ENCODE data around the gene FAM3A. TPM values are rescaled to one million over a fixed set of nuclear protein-coding genes. Genes with fewer than 3 reads are reported as not detected.

Gene FAM3A
- total and polyA plus RNA-seq, 2 experiments from 2014 or later = 35.7 to 43.6 TPM

GRCh38 chrX:154534526-154535322 lies 18.7 kb upstream of the FAM3A start:
- H3K4me2 ChIP-seq (ENCODE audit: unreplicated experiment) = no peak overlapping the region
- H3K4me1 ChIP-seq (ENCODE audit: insufficient read depth) = no peaks in the 10 kb centered on the region
- WGBS, 2 experiments (ENCODE audit: low coverage in 1 of 2, low lambda C conversion rate in 2 of 2, missing lambda C conversion rate in 2 of 2) = 22 to 28% methylated on average over 15 to 26 of the region's 34 CpGs
- DNase-seq = peak; percentile 90
- no peaks in the 10 kb centered on the region for H3K9me2 ChIP-seq (ENCODE audit: insufficient read depth)
- in situ Hi-C loops (cut with MboI) = no loop called here
- peak overlapping the region; percentile 35; the same call in 1 of the 2 replicates for H3K27ac ChIP-seq
- H4K20me1 ChIP-seq (ENCODE audit: insufficient read depth) = no peaks in the 10 kb centered on the region
- no peak overlapping the region for H3K4me3 ChIP-seq
- no peak overlapping the region for H2AFZ ChIP-seq
- no peaks in the 10 kb centered on the region for H3K27me3 ChIP-seq (replicated peaks; ENCODE audit: insufficient read depth)
- H3K9ac ChIP-seq = no peak overlapping the region
- 0 out of 2 replicates have a peak, but pooled peaks cover 11% of the 10 kb centered on the region for H3K79me2 ChIP-seq (ENCODE audit: insufficient read depth)
- H3K9me3 ChIP-seq (ENCODE audit: low read depth) = no peaks in the 10 kb centered on the region
- H3F3A ChIP-seq (ENCODE audit: insufficient read depth) = no peaks in the 10 kb centered on the region
- TF ChIP-seq EZH2phosphoT487 (IDR thresholded peaks at IDR 0.05; ENCODE audit: insufficient read depth, low read depth) (no peak), EZH2 (IDR thresholded peaks at IDR 0.05; ENCODE audit: insufficient read depth, poor library complexity, severe bottlenecking) (no peak)
- no peaks in the 10 kb centered on the region for H3K36me3 ChIP-seq (ENCODE audit: low read depth)

DNA sequence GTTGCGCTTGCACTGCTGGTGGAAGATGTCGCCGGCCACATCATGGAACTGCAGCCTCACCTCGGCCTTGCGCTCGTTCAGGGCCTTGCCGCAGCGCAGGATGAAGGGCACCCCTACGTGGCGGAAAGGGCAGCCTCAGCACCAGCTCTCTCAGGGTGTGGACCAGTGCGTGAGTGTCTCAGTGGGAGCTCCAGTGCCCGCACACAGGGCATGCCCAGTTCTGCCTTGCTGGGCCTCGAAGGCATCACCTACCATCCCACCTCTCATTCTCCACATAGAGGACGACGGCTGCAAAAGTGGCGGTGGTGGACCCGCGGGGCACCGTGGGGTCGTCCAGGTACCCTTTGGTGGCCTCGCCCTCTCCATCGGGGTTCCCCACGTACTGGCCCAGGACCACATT lies 16.7 kb upstream of the FAM3A start:
- DNase-seq = no peak
- H3F3A ChIP-seq (ENCODE audit: insufficient read depth) = no peaks in the 10 kb centered on the region
- H3K27ac ChIP-seq = no peak overlapping the region
- H2AFZ ChIP-seq = no peak overlapping the region
- no peaks in the 10 kb centered on the region for H3K9me3 ChIP-seq (ENCODE audit: low read depth)
- no peaks in the 10 kb centered on the region for H3K27me3 ChIP-seq (replicated peaks; ENCODE audit: insufficient read depth)
- H3K79me2 ChIP-seq (ENCODE audit: insufficient read depth) = no peaks in the 10 kb centered on the region
- WGBS, 2 experiments (ENCODE audit: low coverage in 1 of 2, low lambda C conversion rate in 2 of 2, missing lambda C conversion rate in 2 of 2) = 57 to 74% methylated on average over 12 to 18 of the region's 23 CpGs
- H3K9ac ChIP-seq = no peak overlapping the region
- no peaks in the 10 kb centered on the region for H3K9me2 ChIP-seq (ENCODE audit: insufficient read depth)
- no peak overlapping the region for H3K4me2 ChIP-seq (ENCODE audit: unreplicated experiment)
- TF ChIP-seq EZH2 (IDR thresholded peaks at IDR 0.05; ENCODE audit: insufficient read depth, poor library complexity, severe bottlenecking) = no peak
- TF ChIP-seq EZH2phosphoT487 (IDR thresholded peaks at IDR 0.05; ENCODE audit: insufficient read depth, low read depth) = no peak
- H4K20me1 ChIP-seq (ENCODE audit: insufficient read depth) = no peaks in the 10 kb centered on the region
- no peak overlapping the region for H3K4me3 ChIP-seq
- in situ Hi-C loops (cut with MboI) = no loop called here
- H3K4me1 ChIP-seq (ENCODE audit: insufficient read depth) = no peaks in the 10 kb centered on the region
- H3K36me3 ChIP-seq (ENCODE audit: low read depth) = no peaks in the 10 kb centered on the region

DNA sequence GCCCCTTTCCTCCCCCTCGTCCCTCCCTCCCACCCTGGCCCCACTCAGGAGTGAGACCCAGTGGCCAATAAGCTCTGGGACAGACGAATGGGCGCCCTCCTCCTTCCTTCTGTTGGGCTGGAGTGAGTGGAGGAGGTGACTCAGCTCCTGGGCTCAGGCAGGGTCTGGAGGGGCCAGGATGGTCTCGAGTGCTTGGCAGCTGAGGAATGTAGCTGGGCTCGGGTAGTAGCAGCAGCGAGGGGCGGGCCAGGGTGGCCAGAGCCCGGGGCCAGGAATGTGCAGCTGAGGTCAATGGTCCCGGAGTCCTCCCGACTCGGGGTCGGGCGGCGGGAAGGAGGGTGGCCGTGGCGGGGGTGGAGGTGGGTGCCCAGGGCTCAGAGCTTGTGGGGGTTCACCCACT lies 15.6 kb upstream of the FAM3A start:
- no peak overlapping the region for H3K27ac ChIP-seq
- peak; percentile 38 for DNase-seq
- 32% methylated on average over 15 of the region's 16 CpGs; no CpG with 5 or more reads in 1 of the 2 experiments for WGBS, 2 experiments (ENCODE audit: low coverage in 1 of 2, low lambda C conversion rate in 2 of 2, missing lambda C conversion rate in 2 of 2)

GRCh38 chrX:154530286-154530685 lies 14.3 kb upstream of the FAM3A start:
- no peak overlapping the region for H2AFZ ChIP-seq
- WGBS, 2 experiments (ENCODE audit: low coverage in 1 of 2, low lambda C conversion rate in 2 of 2, missing lambda C conversion rate in 2 of 2) = 86 to 87% methylated on average over 11 of the region's 11 CpGs
- no peaks in the 10 kb centered on the region for H4K20me1 ChIP-seq (ENCODE audit: insufficient read depth)
- no peaks in the 10 kb centered on the region for H3K27me3 ChIP-seq (replicated peaks; ENCODE audit: insufficient read depth)
- no peak for TF ChIP-seq EZH2phosphoT487 (IDR thresholded peaks at IDR 0.05; ENCODE audit: insufficient read depth, low read depth)
- TF ChIP-seq EZH2 (IDR thresholded peaks at IDR 0.05; ENCODE audit: insufficient read depth, poor library complexity, severe bottlenecking) = no peak
- H3K9me2 ChIP-seq (ENCODE audit: insufficient read depth) = no peaks in the 10 kb centered on the region
- H3F3A ChIP-seq (ENCODE audit: insufficient read depth) = no peaks in the 10 kb centered on the region
- in situ Hi-C loops (cut with MboI) = no loop called here
- H3K4me1 ChIP-seq (ENCODE audit: insufficient read depth) = no peaks in the 10 kb centered on the region
- H3K36me3 ChIP-seq (ENCODE audit: low read depth) = no peaks in the 10 kb centered on the region
- H3K79me2 ChIP-seq (ENCODE audit: insufficient read depth) = no peaks in the 10 kb centered on the region
- no peak overlapping the region for H3K4me2 ChIP-seq (ENCODE audit: unreplicated experiment)
- H3K27ac ChIP-seq = no peak overlapping the region
- H3K4me3 ChIP-seq = no peak overlapping the region
- no peak overlapping the region for H3K9ac ChIP-seq
- no peak for DNase-seq
- H3K9me3 ChIP-seq (ENCODE audit: low read depth) = no peaks in the 10 kb centered on the region

More for the DNA sequence above, 15.6 kb upstream of the FAM3A start:
- H3K36me3 ChIP-seq (ENCODE audit: low read depth) = no peaks in the 10 kb centered on the region
- no peaks in the 10 kb centered on the region for H3K9me3 ChIP-seq (ENCODE audit: low read depth)
- no peaks in the 10 kb centered on the region for H3K27me3 ChIP-seq (replicated peaks; ENCODE audit: insufficient read depth)
- H3K4me2 ChIP-seq (ENCODE audit: unreplicated experiment) = no peak overlapping the region
- no peak overlapping the region for H3K4me3 ChIP-seq
- TF ChIP-seq EZH2phosphoT487 (IDR thresholded peaks at IDR 0.05; ENCODE audit: insufficient read depth, low read depth) (no peak), EZH2 (IDR thresholded peaks at IDR 0.05; ENCODE audit: insufficient read depth, poor library complexity, severe bottlenecking) (no peak)
- H3K9me2 ChIP-seq (ENCODE audit: insufficient read depth) = no peaks in the 10 kb centered on the region
- in situ Hi-C loops (cut with MboI) = no loop called here
- no peak overlapping the region for H3K9ac ChIP-seq
- H3F3A ChIP-seq (ENCODE audit: insufficient read depth) = no peaks in the 10 kb centered on the region
- no peaks in the 10 kb centered on the region for H3K4me1 ChIP-seq (ENCODE audit: insufficient read depth)
- H4K20me1 ChIP-seq (ENCODE audit: insufficient read depth) = no peaks in the 10 kb centered on the region
- no peaks in the 10 kb centered on the region for H3K79me2 ChIP-seq (ENCODE audit: insufficient read depth)
- H2AFZ ChIP-seq = no peak overlapping the region
